CD4-positive, alpha-beta T cell treated with Interleukin-21 for 1 hour (primary cell): Measurements from ENCODE around the gene GPR25.

ENCODE experiments used
- DNase-seq: peaks from one replicate; pipeline ENCODE4 v3.0.0-alpha.2; 2020

Gene GPR25

DNA sequence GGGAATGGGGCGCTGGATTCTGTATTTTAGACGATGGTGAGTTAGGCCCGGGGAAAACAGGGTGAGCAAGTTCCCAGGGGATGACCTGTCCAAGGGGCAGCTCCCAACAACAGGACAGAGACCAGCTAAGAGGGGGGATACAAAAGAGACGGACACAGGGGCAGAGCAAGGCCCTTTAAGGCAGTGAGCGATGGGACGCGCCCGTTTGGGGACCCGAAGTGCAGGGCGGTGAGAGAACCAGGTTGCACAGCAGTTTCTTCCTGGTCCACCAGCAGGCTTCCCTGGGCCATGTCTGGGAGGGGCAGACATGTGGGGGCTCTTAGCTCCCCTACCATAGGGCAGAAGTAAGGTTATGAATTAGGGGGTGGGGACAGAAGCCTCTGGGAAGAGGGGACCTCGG lies 43.9 kb downstream of the GPR25 start:
- no peak for DNase-seq

DNA sequence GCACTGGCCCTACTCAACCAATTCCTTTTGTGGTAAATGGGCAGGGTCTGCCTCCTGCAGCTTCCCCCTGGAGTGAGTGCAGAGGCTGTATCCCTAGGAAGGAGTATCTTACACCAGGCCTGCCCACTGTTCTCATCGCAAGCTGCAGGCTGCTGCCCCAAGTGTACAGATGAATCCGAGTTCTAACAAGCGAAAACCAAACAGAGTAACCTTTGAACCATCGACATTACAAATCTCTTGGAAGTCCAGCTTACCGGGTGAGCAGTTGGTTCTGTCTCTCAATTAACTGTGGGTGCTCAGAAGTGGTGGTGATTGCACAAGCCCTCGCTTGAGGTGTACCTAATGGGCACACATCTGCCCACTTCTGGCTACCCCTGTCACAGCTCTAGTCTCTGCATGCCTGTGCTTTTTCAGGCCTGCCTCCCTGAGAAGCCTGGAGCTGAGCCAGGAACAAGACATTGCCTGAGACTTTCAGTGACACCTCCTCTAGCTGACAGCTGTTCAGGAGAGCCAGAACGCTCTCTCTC lies 44.6 kb downstream of the GPR25 start:
- DNase-seq = no peak

DNA sequence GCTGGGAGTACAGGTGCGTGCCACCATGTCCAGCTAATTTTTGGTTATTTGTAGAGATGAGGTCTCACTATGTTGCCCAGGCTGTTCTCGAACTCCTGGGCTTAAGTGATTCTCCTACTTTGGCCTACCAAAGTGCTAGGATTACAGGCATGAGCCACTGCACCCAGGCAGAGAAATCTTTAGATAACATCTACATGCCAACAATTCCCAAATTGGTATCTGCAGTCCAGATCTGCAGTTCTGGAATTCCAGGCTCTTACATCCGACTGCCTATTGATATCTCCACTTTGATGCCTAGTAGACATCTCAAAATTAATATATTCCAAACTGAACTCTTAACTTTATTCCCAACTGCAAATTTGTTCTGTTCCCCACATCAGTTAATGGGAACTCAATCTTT lies 45.2 kb downstream of the GPR25 start:
- DNase-seq = no peak

DNA sequence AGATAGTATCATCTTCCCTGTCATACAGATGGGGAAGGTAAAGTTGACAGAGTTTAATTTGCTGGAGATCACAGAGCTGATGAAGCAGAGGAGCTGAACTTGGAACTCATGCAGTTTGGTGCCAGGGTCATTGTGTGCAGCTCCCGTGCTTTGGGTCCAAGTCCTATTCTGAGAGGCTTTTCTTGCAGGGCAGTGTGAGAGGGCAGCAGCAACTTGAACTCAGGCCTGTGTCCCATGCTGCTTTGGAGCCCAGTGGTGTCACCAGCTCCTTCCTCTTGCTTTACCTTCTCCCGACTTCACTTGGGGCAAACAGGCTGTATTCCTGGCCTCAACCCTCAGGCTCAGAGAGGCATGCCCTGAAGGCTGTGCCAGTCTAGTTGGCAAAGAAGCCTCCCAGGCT lies 46.6 kb downstream of the GPR25 start:
- no peak for DNase-seq

DNA sequence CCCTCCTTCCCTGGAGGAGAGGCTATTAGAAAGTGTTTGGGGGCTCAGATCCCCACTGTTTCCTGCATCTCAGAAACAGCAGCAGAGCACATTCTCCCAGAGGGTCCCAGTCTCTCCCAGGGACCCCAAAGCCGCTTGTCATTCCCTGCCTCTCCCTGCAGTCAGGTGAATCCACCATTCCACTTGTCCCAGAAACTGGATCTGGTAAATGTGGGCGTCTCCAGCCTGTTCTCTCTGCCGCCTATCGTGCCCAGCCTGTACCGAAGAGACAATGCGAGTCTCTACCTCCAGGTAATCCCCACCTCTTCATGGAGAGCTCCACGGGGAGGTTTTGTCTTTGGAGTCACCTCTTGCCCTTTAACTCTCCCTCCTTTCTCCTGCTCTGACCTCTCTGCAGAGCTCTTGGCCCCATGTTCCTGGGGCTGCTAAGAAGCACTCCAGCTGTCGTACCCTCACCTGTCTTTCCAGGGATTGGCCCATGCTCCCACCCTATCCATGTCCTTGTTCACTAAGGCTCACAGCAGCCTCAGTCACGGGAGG lies 48.9 kb downstream of the GPR25 start:
- DNase-seq = no peak

DNA sequence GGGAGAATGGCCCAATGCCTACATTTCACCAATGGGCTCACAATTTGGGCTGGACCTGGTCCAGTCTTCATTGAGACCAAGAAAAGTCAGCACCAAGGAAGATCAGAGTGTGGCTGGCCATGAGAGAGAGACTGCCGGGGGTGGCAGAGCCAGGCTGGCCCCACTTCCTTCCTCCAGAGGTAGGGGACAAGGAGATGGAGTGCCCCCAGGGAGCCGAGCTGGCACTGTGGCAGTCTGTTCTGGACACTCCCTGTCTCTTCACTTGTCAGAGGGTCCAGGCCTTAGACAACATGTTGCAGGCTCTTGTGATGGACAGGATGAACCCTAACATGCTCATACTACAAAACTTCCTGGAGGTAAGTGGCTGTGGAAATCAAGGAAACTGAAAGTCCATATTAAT lies 49.6 kb downstream of the GPR25 start:
- DNase-seq = no peak

DNA sequence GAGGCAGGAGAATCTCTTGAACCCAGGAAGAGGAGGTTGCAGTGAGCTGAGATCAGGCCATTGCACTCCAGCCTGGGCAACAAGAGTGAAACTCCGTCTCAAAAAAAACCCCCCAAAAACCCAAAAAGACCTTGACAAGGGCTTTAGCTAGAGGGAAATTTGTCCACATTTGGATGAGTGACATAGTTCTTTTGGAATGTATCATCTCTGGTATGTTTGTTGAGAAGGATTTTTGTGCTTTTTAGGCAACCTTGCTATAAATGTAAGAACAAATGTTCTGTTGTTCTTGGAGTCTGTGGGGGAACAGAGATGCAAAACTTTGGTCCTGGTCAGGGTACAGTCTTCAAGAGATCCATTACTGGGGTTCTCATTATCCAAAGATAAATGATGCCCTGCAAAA lies 50.8 kb downstream of the GPR25 start:
- no peak for DNase-seq
